ENCODE results near the gene NPHS1. TPM values are rescaled to one million over a fixed set of nuclear protein-coding genes. Genes with fewer than 3 reads are reported as not detected.

NPHS1 gene
- total and polyA plus RNA-seq, 9 of the 15 experiments (the other 6 are each of a cell fraction or from before 2014, with no cell fraction given) = 0.01 to 0.28 (median 0.14) TPM; not detected in 5

- no peak for TF ChIP-seq SIN3A (IDR thresholded peaks at IDR 0.05; ENCODE audit: borderline replicate concordance in 2 of 2, control insufficient read depth in 1 of 2, low read depth in 2 of 2, low read length in 2 of 2)
- no peak for TF ChIP-seq SMAD3 (CRISPR knock-in tag; conservative IDR thresholded peaks at IDR 0.05)
- TF ChIP-seq ZNF311 (CRISPR knock-in tag; IDR thresholded peaks at IDR 0.05) = no peak
- TF ChIP-seq CTBP1 (IDR thresholded peaks at IDR 0.05; ENCODE audit: borderline replicate concordance) = no peak
- TF ChIP-seq ZBTB17 (CRISPR knock-in tag; IDR thresholded peaks at IDR 0.05) = no peak
- no peak for TF ChIP-seq PURB (CRISPR knock-in tag; IDR thresholded peaks at IDR 0.05; ENCODE audit: low read depth)
- 0 out of 2 replicates have a peak, but pooled peaks have one; percentile 15 for TF ChIP-seq RBFOX2 (IDR thresholded peaks at IDR 0.05; ENCODE audit: low read depth, low read length)
- TF ChIP-seq TCF3 (CRISPR knock-in tag; IDR thresholded peaks at IDR 0.05) = no peak
- no peak for TF ChIP-seq RUNX1 (IDR thresholded peaks at IDR 0.05; ENCODE audit: low read depth)
- TF ChIP-seq ESRRA (IDR thresholded peaks at IDR 0.05; ENCODE audit: borderline replicate concordance, low read depth) = peak; percentile 65; the same call in 1 of the 2 replicates
- TF ChIP-seq PHTF2 (CRISPR knock-in tag; IDR thresholded peaks at IDR 0.05) = no peak
- TF ChIP-seq, protein P1, sequence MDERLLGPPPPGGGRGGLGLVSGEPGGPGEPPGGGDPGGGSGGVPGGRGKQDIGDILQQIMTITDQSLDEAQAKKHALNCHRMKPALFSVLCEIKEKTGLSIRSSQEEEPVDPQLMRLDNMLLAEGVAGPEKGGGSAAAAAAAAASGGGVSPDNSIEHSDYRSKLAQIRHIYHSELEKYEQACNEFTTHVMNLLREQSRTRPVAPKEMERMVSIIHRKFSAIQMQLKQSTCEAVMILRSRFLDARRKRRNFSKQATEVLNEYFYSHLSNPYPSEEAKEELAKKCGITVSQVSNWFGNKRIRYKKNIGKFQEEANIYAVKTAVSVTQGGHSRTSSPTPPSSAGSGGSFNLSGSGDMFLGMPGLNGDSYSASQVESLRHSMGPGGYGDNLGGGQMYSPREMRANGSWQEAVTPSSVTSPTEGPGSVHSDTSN (CRISPR knock-in tag; IDR thresholded peaks at IDR 0.05; ENCODE audit: low read depth) = no peak
- TF ChIP-seq, protein P1 (tag; conservative IDR thresholded peaks at IDR 0.05; ENCODE audit: low read depth) = no peak
- peak; percentile 20; the same call in 1 of the 2 replicates for TF ChIP-seq MAX (CRISPR knock-in tag; IDR thresholded peaks at IDR 0.05)
- no peak for TF ChIP-seq ZNF263 (CRISPR knock-in tag; IDR thresholded peaks at IDR 0.05; ENCODE audit: borderline replicate concordance)
- no peak for TF ChIP-seq ETS2 (tag; IDR thresholded peaks at IDR 0.05; ENCODE audit: borderline replicate concordance, poor library complexity, severe bottlenecking)
- no peak for TF ChIP-seq ZNF592 (IDR thresholded peaks at IDR 0.05)
- TF ChIP-seq, protein P2, sequence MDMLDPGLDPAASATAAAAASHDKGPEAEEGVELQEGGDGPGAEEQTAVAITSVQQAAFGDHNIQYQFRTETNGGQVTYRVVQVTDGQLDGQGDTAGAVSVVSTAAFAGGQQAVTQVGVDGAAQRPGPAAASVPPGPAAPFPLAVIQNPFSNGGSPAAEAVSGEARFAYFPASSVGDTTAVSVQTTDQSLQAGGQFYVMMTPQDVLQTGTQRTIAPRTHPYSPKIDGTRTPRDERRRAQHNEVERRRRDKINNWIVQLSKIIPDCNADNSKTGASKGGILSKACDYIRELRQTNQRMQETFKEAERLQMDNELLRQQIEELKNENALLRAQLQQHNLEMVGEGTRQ (CRISPR knock-in tag; IDR thresholded peaks at IDR 0.05) = no peak
Measured at GRCh38 chr19:35889370-35890112, 37.2 kb upstream of the NPHS1 start (continued).

All from K562 (cell line).